K562 (cell line): ENCODE measurements around the gene CCDC9. TPM values are rescaled to one million over a fixed set of nuclear protein-coding genes. Genes with fewer than 3 reads are reported as not detected.

Source experiments
- ATAC-seq: fragments of 200-7000 bp; cut with Tn5 transposase; 3 replicates; pipeline ENCODE4 v1.9.1; 2020; ENCODE audit warnings: moderate library complexity
- BruUV-seq: library from RNA; stranded (reverse); fragments of 400-500 nt; replicated peaks from 2 replicates; lab custom pipeline; 2021; lab: Mats Ljungman, UMichigan
- CTCF ChIA-PET: fragments of 300-600 bp; formaldehyde crosslinking; extraction: SDS; loops from one replicate; lab custom pipeline; 2021; ENCODE audit warnings: low intra/inter-chr PET ratio; lab: Yijun Ruan, JAX
- POLR2A ChIA-PET: fragments of 300-600, 350-650 bp; sonication (Branson Sonifier 250); formaldehyde crosslinking; extraction: SDS; loops from one replicate; lab custom pipeline; 2021; ENCODE audit warnings: antibody characterized with exemption, inconsistent platforms; lab: Yijun Ruan, JAX
- DNase-seq, 4 experiments: peaks; one replicate each; pipeline versions ENCODE4 v3.0.0 to v3.0.0-alpha.2; 2011 to 2018; ENCODE audit warnings: low spot score in 3 of 4, mixed read lengths in 3 of 4; ENCODE audit errors: extremely low read depth in 1 of 4
- FAIRE-seq: peaks from 2 replicates; lab custom pipeline; 2011; peaks lifted over from hg19 to GRCh38; lab: Jason Lieb, UNC
- H2AFZ ChIP-seq: 2 replicates; pipeline ENCODE4 v1.6.0; 2011; ENCODE audit warnings: low read depth, low read length, control low read depth, inconsistent platforms
- H3K27ac ChIP-seq: fragments of 200-600 bp; 3 replicates; pipeline ENCODE4 v1.8.0; 2011; ENCODE audit warnings: low read depth, mild to moderate bottlenecking, control low read depth, inconsistent platforms, low read length, moderate library complexity, mixed read lengths; ENCODE audit errors: extremely low read depth
- H3K27me3 ChIP-seq, 2 experiments: fragments of 300-600 bp in 1 of 2; 2 replicates in 1 of 2; 3 replicates in 1 of 2; pipeline versions ENCODE4 v1.6.0 to v1.8.0; 2011; ENCODE audit warnings: inconsistent platforms in 2 of 2, low read length in 2 of 2, mild to moderate bottlenecking in 1 of 2, mixed read lengths in 1 of 2, moderate library complexity in 1 of 2; ENCODE audit not compliant: control insufficient read depth in 2 of 2, insufficient read depth in 2 of 2
- H3K36me3 ChIP-seq: fragments of 300-600 bp; 3 replicates; pipeline ENCODE4 v1.8.0; 2011; ENCODE audit warnings: mild to moderate bottlenecking, low read length, inconsistent platforms; ENCODE audit not compliant: control insufficient read depth, insufficient read depth
- H3K4me1 ChIP-seq, 2 experiments: fragments of 200-600 bp in 1 of 2; replicated peaks in 1 of 2; 2 replicates in 1 of 2; 3 replicates in 1 of 2; pipeline versions ENCODE4 v1.5.1 to v1.8.0; 2011; ENCODE audit warnings: inconsistent platforms in 2 of 2, low read length in 2 of 2, mild to moderate bottlenecking in 1 of 2, mixed read lengths in 1 of 2, moderate library complexity in 1 of 2; ENCODE audit not compliant: control insufficient read depth in 2 of 2, insufficient read depth in 2 of 2
- H3K4me2 ChIP-seq: 2 replicates; pipeline ENCODE4 v1.6.1; 2011; ENCODE audit warnings: low read length, control low read depth, inconsistent platforms, mixed read lengths; ENCODE audit not compliant: insufficient read depth
- H3K4me3 ChIP-seq: fragments of 200-600 bp; sonication (generic), shearing (Covaris generic); 2 replicates; pipeline ENCODE4 v1.5.1; 2016; ENCODE audit warnings: control low read depth, inconsistent platforms
- H3K79me2 ChIP-seq: fragments of 200-600 bp; 3 replicates; pipeline ENCODE4 v1.8.0; 2011; ENCODE audit warnings: low read length, inconsistent platforms; ENCODE audit not compliant: control insufficient read depth, insufficient read depth
- H3K9ac ChIP-seq, 2 experiments: 2 replicates each; pipeline versions ENCODE4 v1.6.0 to v1.6.1; 2011; ENCODE audit warnings: low read depth in 2 of 2, low read length in 2 of 2, control low read depth in 1 of 2, inconsistent platforms in 1 of 2, mild to moderate bottlenecking in 1 of 2, mixed read lengths in 1 of 2; ENCODE audit not compliant: insufficient read depth in 1 of 2
- H3K9me1 ChIP-seq: one replicate; pipeline ENCODE4 v1.6.0; 2011; ENCODE audit warnings: inconsistent platforms, mild to moderate bottlenecking, low read length, moderate library complexity; ENCODE audit not compliant: control insufficient read depth, insufficient read depth
- H3K9me3 ChIP-seq: replicated peaks from 2 replicates; pipeline ENCODE4 v1.5.1; 2011; ENCODE audit warnings: low read depth, low read length, inconsistent platforms; ENCODE audit not compliant: control insufficient read depth, insufficient read depth
- H4K20me1 ChIP-seq: replicated peaks from 2 replicates; pipeline ENCODE4 v1.6.1; 2011; ENCODE audit warnings: low read length, inconsistent platforms, mixed read lengths; ENCODE audit not compliant: control insufficient read depth, insufficient read depth
- BDP1 ChIP-seq: IDR thresholded peaks from 3 replicates; pipeline ENCODE4 v1.6.1; 2011; ENCODE audit not compliant: insufficient read length, insufficient read depth
- CEBPG ChIP-seq, 3 experiments: fragments of 200-800 bp in 1 of 3; sonication (Bioruptor generic) in 1 of 3; sonication (generic) in 1 of 3; formaldehyde crosslinking in 1 of 3; IDR thresholded peaks in 2 of 3; conservative IDR thresholded peaks in 1 of 3; 2 replicates each; pipeline versions ENCODE4 v1.6.1 to v1.8.0; 2016 to 2022; ENCODE audit warnings: missing compliant biosample characterization in 2 of 3, missing genetic modification characterization in 2 of 3, mild to moderate bottlenecking in 1 of 3, missing genetic modification reagents in 1 of 3
- FOXA1 ChIP-seq: fragments of 450-650 bp; IDR thresholded peaks from 2 replicates; pipeline ENCODE4 v1.6.1; 2016; ENCODE audit warnings: mild to moderate bottlenecking, borderline replicate concordance
- GTF2F1 ChIP-seq: IDR thresholded peaks from 2 replicates; pipeline ENCODE4 v1.6.1; 2011; ENCODE audit warnings: low read depth, low read length, improper control_type of control experiment
- KAT8 ChIP-seq: fragments of 450-650 bp; IDR thresholded peaks from 2 replicates; pipeline ENCODE4 v1.6.1; 2016; ENCODE audit warnings: low read depth, mild to moderate bottlenecking
- KLF10 ChIP-seq: fragments of 250-450 bp; sonication (Bioruptor Pico); IDR thresholded peaks from 2 replicates; pipeline ENCODE4 v1.6.1; 2021; ENCODE audit warnings: matching md5 sums
- MECOM ChIP-seq: fragments of 250-450 bp; sonication (Bioruptor Pico); IDR thresholded peaks from 2 replicates; pipeline ENCODE4 v1.8.0; 2022; ENCODE audit warnings: inconsistent platforms
- MEF2A ChIP-seq: IDR thresholded peaks from 2 replicates; pipeline ENCODE4 v1.6.1; 2011; ENCODE audit warnings: low read depth, mild to moderate bottlenecking, low read length, moderate library complexity; ENCODE audit not compliant: control insufficient read depth
- NELFE ChIP-seq: IDR thresholded peaks from 2 replicates; pipeline ENCODE4 v1.6.1; 2011; ENCODE audit warnings: mild to moderate bottlenecking; ENCODE audit not compliant: insufficient read depth, insufficient read length
- NFXL1 ChIP-seq: fragments of 450-650 bp; formaldehyde crosslinking; IDR thresholded peaks from 2 replicates; pipeline ENCODE4 v1.4.0; 2021; ENCODE audit warnings: mild to moderate bottlenecking
- SAFB ChIP-seq: fragments of 200-400 bp; formaldehyde crosslinking; IDR thresholded peaks from 2 replicates; pipeline ENCODE4 v1.6.1; 2017; ENCODE audit warnings: low read depth, low read length, borderline replicate concordance
- STAT5B ChIP-seq: fragments of 250-450 bp; sonication (Bioruptor Pico); IDR thresholded peaks from 2 replicates; pipeline ENCODE4 v1.8.0; 2021; ENCODE audit warnings: mild to moderate bottlenecking, inconsistent platforms
- TBL1XR1 ChIP-seq, 2 experiments: IDR thresholded peaks; 2 replicates each; pipeline ENCODE4 v1.6.1; 2012; ENCODE audit warnings: improper control_type of control experiment in 2 of 2, low read length in 2 of 2, mild to moderate bottlenecking in 1 of 2
- THRAP3 ChIP-seq: fragments of 450-650 bp; IDR thresholded peaks from 2 replicates; pipeline ENCODE4 v1.6.1; 2016; ENCODE audit warnings: mild to moderate bottlenecking, inconsistent platforms, borderline replicate concordance
- ZNF695 ChIP-seq: fragments of 450-650 bp; formaldehyde crosslinking; IDR thresholded peaks from 2 replicates; pipeline ENCODE4 v1.4.0; 2020; ENCODE audit warnings: mild to moderate bottlenecking, moderate library complexity
- WGBS: fragments of 100-300 bp; shearing (Covaris generic); methylation state at CpG from one replicate; pipeline ENCODE4 v1.1.6; 2016; ENCODE audit warnings: low coverage, mixed read lengths; ENCODE audit not compliant: insufficient coverage; ENCODE audit errors: missing lambda C conversion rate; 5-methylcytosine and 5-hydroxymethylcytosine counted together
- in situ Hi-C: fragments of 300-500 bp; cut with MboI; formaldehyde crosslinking; loops from 4 replicates; pipeline ENCODE4 v1.15.0; 2018; ENCODE audit warnings: inconsistent platforms, mixed read lengths
- intact Hi-C: fragments of 100-400 bp; cut with micrococcal nuclease; formaldehyde crosslinking; loops from 2 replicates; pipeline ENCODE4 v1.14.2; 2022
- polyA plus RNA-seq, 8 experiments: library from polyadenylated mRNA; depleted of rRNA in 4 of 8; stranded (reverse) in 5 of 8; unstranded in 3 of 8; fragments of >200 nt; fragmentation: Nextera tagmentation in 2 of 8; fragmentation: Illumina TruSeq in 1 of 8; extraction: Ambion mirVana in 2 of 8; extraction: Trizol in 1 of 8; gene quantifications; 2 replicates each; pipeline versions ENCODE4 v1.2.1 to v1.2.3, GENCODE V29; 2011 to 2014; ENCODE audit warnings: inconsistent platforms in 1 of 8, missing spikeins in 1 of 8
- total RNA-seq, 7 experiments: library from RNA; depleted of rRNA in 6 of 7; stranded (reverse); fragments of >200 nt in 6 of 7; fragmentation: Illumina TruSeq in 2 of 7; extraction: Trizol in 2 of 7; gene quantifications; 2 replicates each; pipeline versions ENCODE4 v1.2.1 to v1.2.3, GENCODE V29; 2011 to 2021; ENCODE audit warnings: low replicate concordance in 1 of 7
- TF ChIP-seq, protein P1 (sequence below), 2 experiments: IDR thresholded peaks; 2 replicates each; pipeline ENCODE4 v1.6.1; 2012; ENCODE audit warnings: improper control_type of control experiment in 2 of 2, low read depth in 2 of 2, low read length in 2 of 2, borderline replicate concordance in 1 of 2
- TF ChIP-seq, protein P2 (sequence below): fragments of 450-650 bp; formaldehyde crosslinking; IDR thresholded peaks from 2 replicates; pipeline ENCODE4 v1.4.0; 2020; ENCODE audit warnings: mild to moderate bottlenecking, moderate library complexity

CCDC9 gene
- total and polyA plus RNA-seq, 9 of the 15 experiments (the other 6 are each of a cell fraction or from before 2014, with no cell fraction given): 0.23 to 38.6 (median 8.4) TPM

DNA sequence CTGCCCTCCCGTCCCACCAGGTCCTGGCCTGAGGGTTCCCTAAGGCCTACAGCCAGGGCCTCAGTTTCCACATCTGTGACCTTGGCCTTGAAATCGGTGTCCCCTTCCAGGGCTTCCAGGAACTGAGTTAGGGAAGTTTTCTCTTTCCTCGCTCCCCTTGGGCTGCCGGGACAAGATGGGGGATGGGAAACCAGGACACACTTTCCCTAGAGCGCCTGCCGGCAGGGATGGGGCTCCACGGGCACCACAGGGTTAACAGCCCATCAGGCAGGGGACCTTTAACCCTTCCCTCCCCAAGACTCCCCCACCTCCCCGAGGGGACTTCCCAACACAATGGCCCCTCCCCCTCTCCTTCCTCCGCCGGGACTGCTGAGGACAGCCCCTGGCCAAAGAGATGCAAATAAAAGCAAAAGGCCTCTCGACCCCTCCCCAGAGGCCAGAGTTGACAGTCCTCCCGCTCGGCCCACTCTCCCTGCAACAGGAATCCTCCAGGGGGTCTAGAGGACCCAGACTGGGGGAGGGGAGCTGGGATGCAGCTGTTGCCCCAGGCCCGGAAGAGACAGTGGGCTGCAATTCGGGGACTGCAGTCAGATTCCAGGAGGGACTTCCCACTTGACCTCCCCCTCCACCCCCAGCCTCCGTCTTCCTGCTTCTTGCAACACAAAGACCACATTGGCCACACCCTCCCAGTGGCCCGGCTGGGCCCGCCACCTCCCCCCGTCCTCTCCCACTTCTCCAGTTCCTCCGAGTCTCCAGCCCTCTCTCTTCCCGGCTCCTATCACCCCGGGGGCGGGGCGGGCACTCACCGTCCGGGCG lies 28.8 kb upstream of the CCDC9 start:
- H3K9ac ChIP-seq: peak overlapping the region; percentile 87 to 99
- no TSS peak for BruUV-seq
- H2AFZ ChIP-seq: peak overlapping the region; percentile 68; the same call in 1 of the 2 replicates
- CTCF ChIA-PET: interaction anchor here (0.6 kb wide), 2 partner anchors 54 to 591 kb away, joined by 3 read pairs; no protein-coding TSS in a partner anchor
- H3K36me3 ChIP-seq: peaks cover 11% of the 10 kb centered on the region; the same call in 2 of the 3 replicates
- peak overlapping the region; percentile 100 for H3K4me2 ChIP-seq
- H3K9me1 ChIP-seq: no peaks in the 10 kb centered on the region
- WGBS: under 1% methylated on average over 21 of the region's 27 CpGs
- H3K27ac ChIP-seq: peak overlapping the region; percentile 93
- no peaks in the 10 kb centered on the region; a peak in 1 of 5 replicates for H3K27me3 ChIP-seq
- FAIRE-seq: peak; percentile 79
- intact Hi-C loops (loop anchor here (1.0 to 5.0 kb wide), 3 partner anchors 17 to 75 kb away; no protein-coding TSS in a partner anchor), in situ Hi-C loops (no loop called here)
- H3K4me3 ChIP-seq: peak overlapping the region; percentile 100
- peaks cover 23 to 74% of the 10 kb centered on the region in 2 experiments for H3K4me1 ChIP-seq
- peak; percentile 62 to 97 (median 74) for DNase-seq
- H4K20me1 ChIP-seq: peaks cover 17% of the 10 kb centered on the region; the same call in 1 of the 2 replicates
- no peaks in the 10 kb centered on the region for H3K9me3 ChIP-seq
- H3K79me2 ChIP-seq: peaks cover 61% of the 10 kb centered on the region
- peak; percentile 31 for ATAC-seq
- POLR2A ChIA-PET: interaction anchor here (0.6 to 8.2 kb wide), 19 partner anchors 8 to 698 kb away, joined by 3 to 171 read pairs (median 5); partner anchors contain the start of genes CCDC9, INAFM1 and NOP53
- TF ChIP-seq KLF10 (no peak), BDP1 (no peak), KAT8 (no peak), SAFB (no peak), NFXL1 (CRISPR knock-in tag) (no peak), MEF2A (no peak; the same call in 1 of the 2 replicates), NELFE (no peak), THRAP3 (no peak), FOXA1 (no peak), TBL1XR1 (IDR thresholded peaks at IDR 0.05; ENCODE audit: low read length in 2 of 2) (peak; percentile 18 to 63; a peak in 1 of 4 replicates), STAT5B (CRISPR knock-in tag) (no peak), MECOM (CRISPR knock-in tag) (no peak), CEBPG (CRISPR knock-in tag; IDR thresholded peaks at IDR 0.05) (peak; percentile 84), CEBPG (tag; conservative IDR thresholded peaks at IDR 0.05 in 1 of 2, IDR thresholded peaks at IDR 0.05 in 1 of 2) (peak; percentile 90 to 92), ZNF695 (CRISPR knock-in tag) (no peak), GTF2F1 (no peak)
- TF ChIP-seq, protein P1, sequence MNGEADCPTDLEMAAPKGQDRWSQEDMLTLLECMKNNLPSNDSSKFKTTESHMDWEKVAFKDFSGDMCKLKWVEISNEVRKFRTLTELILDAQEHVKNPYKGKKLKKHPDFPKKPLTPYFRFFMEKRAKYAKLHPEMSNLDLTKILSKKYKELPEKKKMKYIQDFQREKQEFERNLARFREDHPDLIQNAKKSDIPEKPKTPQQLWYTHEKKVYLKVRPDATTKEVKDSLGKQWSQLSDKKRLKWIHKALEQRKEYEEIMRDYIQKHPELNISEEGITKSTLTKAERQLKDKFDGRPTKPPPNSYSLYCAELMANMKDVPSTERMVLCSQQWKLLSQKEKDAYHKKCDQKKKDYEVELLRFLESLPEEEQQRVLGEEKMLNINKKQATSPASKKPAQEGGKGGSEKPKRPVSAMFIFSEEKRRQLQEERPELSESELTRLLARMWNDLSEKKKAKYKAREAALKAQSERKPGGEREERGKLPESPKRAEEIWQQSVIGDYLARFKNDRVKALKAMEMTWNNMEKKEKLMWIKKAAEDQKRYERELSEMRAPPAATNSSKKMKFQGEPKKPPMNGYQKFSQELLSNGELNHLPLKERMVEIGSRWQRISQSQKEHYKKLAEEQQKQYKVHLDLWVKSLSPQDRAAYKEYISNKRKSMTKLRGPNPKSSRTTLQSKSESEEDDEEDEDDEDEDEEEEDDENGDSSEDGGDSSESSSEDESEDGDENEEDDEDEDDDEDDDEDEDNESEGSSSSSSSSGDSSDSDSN (IDR thresholded peaks at IDR 0.05; ENCODE audit: borderline replicate concordance in 1 of 2, low read depth in 2 of 2, low read length in 2 of 2): peak in 1 of 2 experiments; percentile 71; a peak in 2 of 4 replicates
- TF ChIP-seq, protein P2, sequence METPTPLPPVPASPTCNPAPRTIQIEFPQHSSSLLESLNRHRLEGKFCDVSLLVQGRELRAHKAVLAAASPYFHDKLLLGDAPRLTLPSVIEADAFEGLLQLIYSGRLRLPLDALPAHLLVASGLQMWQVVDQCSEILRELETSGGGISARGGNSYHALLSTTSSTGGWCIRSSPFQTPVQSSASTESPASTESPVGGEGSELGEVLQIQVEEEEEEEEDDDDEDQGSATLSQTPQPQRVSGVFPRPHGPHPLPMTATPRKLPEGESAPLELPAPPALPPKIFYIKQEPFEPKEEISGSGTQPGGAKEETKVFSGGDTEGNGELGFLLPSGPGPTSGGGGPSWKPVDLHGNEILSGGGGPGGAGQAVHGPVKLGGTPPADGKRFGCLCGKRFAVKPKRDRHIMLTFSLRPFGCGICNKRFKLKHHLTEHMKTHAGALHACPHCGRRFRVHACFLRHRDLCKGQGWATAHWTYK (CRISPR knock-in tag): peak; percentile 88
